ENCODE data around the gene GALNT14.

Gene GALNT14

GRCh38 chr2:30981096-30981495 is 157.1 kb downstream of the GALNT14 start:
- H3K4me1 ChIP-seq (ENCODE audit: insufficient read depth, low read length), result no peaks in the 10 kb centered on the region
- H3K4me2 ChIP-seq (ENCODE audit: insufficient read depth, low read length), result no peak overlapping the region
- H3K36me3 ChIP-seq (ENCODE audit: insufficient read depth, low read length), result no peaks in the 10 kb centered on the region
- H2AFZ ChIP-seq (ENCODE audit: low read depth, low read length), result no peak overlapping the region
- no peak overlapping the region for H3K27ac ChIP-seq (ENCODE audit: low read length)
- ATAC-seq (ENCODE audit: insufficient read depth, low read depth) (no peak), DNase-seq (no peak)
- TF ChIP-seq CTCF (IDR thresholded peaks at IDR 0.05; ENCODE audit: borderline replicate concordance, extremely low read depth, low read length, poor library complexity, severe bottlenecking) (no peak), EZH2 (IDR thresholded peaks at IDR 0.05; ENCODE audit: borderline replicate concordance, low read depth, low read length, severe bottlenecking) (no peak)
- no peak overlapping the region for H3K9ac ChIP-seq (ENCODE audit: low read depth, low read length)
- H3K4me3 ChIP-seq (ENCODE audit: low read depth in 1 of 2, low read length in 2 of 2), result no peak overlapping the region
- H3K79me2 ChIP-seq (ENCODE audit: insufficient read depth, low read length), result no peaks in the 10 kb centered on the region
- H3K9me3 ChIP-seq (ENCODE audit: insufficient read depth, low read length, severe bottlenecking), result no peaks in the 10 kb centered on the region
- H3K27me3 ChIP-seq (ENCODE audit: insufficient read depth, low read length, poor library complexity), result peaks cover 13% of the 10 kb centered on the region
- H4K20me1 ChIP-seq (ENCODE audit: insufficient read depth, low read length), result no peaks in the 10 kb centered on the region

GRCh38 chr2:30979822-30980245 is 158.4 kb downstream of the GALNT14 start:
- Histone ChIP-seq H3K4me3 (ENCODE audit: low read depth in 1 of 2, low read length in 2 of 2) (no peak overlapping the region), H3K79me2 (ENCODE audit: insufficient read depth, low read length) (no peaks in the 10 kb centered on the region), H3K27me3 (ENCODE audit: insufficient read depth, low read length, poor library complexity) (peaks cover 12% of the 10 kb centered on the region), H3K27ac (ENCODE audit: low read length) (no peak overlapping the region), H3K36me3 (ENCODE audit: insufficient read depth, low read length) (no peaks in the 10 kb centered on the region), H3K4me2 (ENCODE audit: insufficient read depth, low read length) (no peak overlapping the region), H2AFZ (ENCODE audit: low read depth, low read length) (no peak overlapping the region), H3K9ac (ENCODE audit: low read depth, low read length) (no peak overlapping the region), H3K4me1 (ENCODE audit: insufficient read depth, low read length) (no peaks in the 10 kb centered on the region), H3K9me3 (ENCODE audit: insufficient read depth, low read length, severe bottlenecking) (no peaks in the 10 kb centered on the region), H4K20me1 (ENCODE audit: insufficient read depth, low read length) (no peaks in the 10 kb centered on the region)
- DNase-seq, result no peak
- no peak for ATAC-seq (ENCODE audit: insufficient read depth, low read depth)
- TF ChIP-seq EZH2 (IDR thresholded peaks at IDR 0.05; ENCODE audit: borderline replicate concordance, low read depth, low read length, severe bottlenecking) (no peak), CTCF (IDR thresholded peaks at IDR 0.05; ENCODE audit: borderline replicate concordance, extremely low read depth, low read length, poor library complexity, severe bottlenecking) (peak; percentile 10)

GRCh38 chr2:30978854-30979253 is 159.4 kb downstream of the GALNT14 start:
- no peaks in the 10 kb centered on the region for H3K79me2 ChIP-seq (ENCODE audit: insufficient read depth, low read length)
- TF ChIP-seq EZH2 (IDR thresholded peaks at IDR 0.05; ENCODE audit: borderline replicate concordance, low read depth, low read length, severe bottlenecking), result no peak
- TF ChIP-seq CTCF (IDR thresholded peaks at IDR 0.05; ENCODE audit: borderline replicate concordance, extremely low read depth, low read length, poor library complexity, severe bottlenecking), result peak; percentile 13
- no peaks in the 10 kb centered on the region for H3K36me3 ChIP-seq (ENCODE audit: insufficient read depth, low read length)
- no peaks in the 10 kb centered on the region for H3K9me3 ChIP-seq (ENCODE audit: insufficient read depth, low read length, severe bottlenecking)
- ATAC-seq (ENCODE audit: insufficient read depth, low read depth), result no peak
- DNase-seq, result no peak
- no peaks in the 10 kb centered on the region for H3K4me1 ChIP-seq (ENCODE audit: insufficient read depth, low read length)
- no peak overlapping the region for H3K4me2 ChIP-seq (ENCODE audit: insufficient read depth, low read length)
- H2AFZ ChIP-seq (ENCODE audit: low read depth, low read length), result no peak overlapping the region
- no peak overlapping the region for H3K27ac ChIP-seq (ENCODE audit: low read length)
- no peak overlapping the region for H3K4me3 ChIP-seq (ENCODE audit: low read depth in 1 of 2, low read length in 2 of 2)
- H3K9ac ChIP-seq (ENCODE audit: low read depth, low read length), result no peak overlapping the region
- H4K20me1 ChIP-seq (ENCODE audit: insufficient read depth, low read length), result no peaks in the 10 kb centered on the region
- H3K27me3 ChIP-seq (ENCODE audit: insufficient read depth, low read length, poor library complexity), result peaks cover 12% of the 10 kb centered on the region

GRCh38 chr2:30978044-30978443 is 160.2 kb downstream of the GALNT14 start:
- Histone ChIP-seq H3K27me3 (ENCODE audit: insufficient read depth, low read length, poor library complexity) (peaks cover 12% of the 10 kb centered on the region), H3K4me1 (ENCODE audit: insufficient read depth, low read length) (no peaks in the 10 kb centered on the region), H3K36me3 (ENCODE audit: insufficient read depth, low read length) (no peaks in the 10 kb centered on the region), H3K4me3 (ENCODE audit: low read depth in 1 of 2, low read length in 2 of 2) (no peak overlapping the region), H3K4me2 (ENCODE audit: insufficient read depth, low read length) (no peak overlapping the region), H4K20me1 (ENCODE audit: insufficient read depth, low read length) (no peaks in the 10 kb centered on the region), H3K27ac (ENCODE audit: low read length) (no peak overlapping the region), H2AFZ (ENCODE audit: low read depth, low read length) (no peak overlapping the region), H3K79me2 (ENCODE audit: insufficient read depth, low read length) (no peaks in the 10 kb centered on the region), H3K9me3 (ENCODE audit: insufficient read depth, low read length, severe bottlenecking) (no peaks in the 10 kb centered on the region), H3K9ac (ENCODE audit: low read depth, low read length) (no peak overlapping the region)
- ATAC-seq (ENCODE audit: insufficient read depth, low read depth) (no peak), DNase-seq (no peak)
- TF ChIP-seq CTCF (IDR thresholded peaks at IDR 0.05; ENCODE audit: borderline replicate concordance, extremely low read depth, low read length, poor library complexity, severe bottlenecking) (no peak), EZH2 (IDR thresholded peaks at IDR 0.05; ENCODE audit: borderline replicate concordance, low read depth, low read length, severe bottlenecking) (no peak)
